GM19043 (cell line): ENCODE measurements around the gene WDR73.

Experiments used
- ATAC-seq: cut with Tn5 transposase; IDR thresholded peaks from one replicate; pipeline ENCODE4 v1.9.1; 2021; ENCODE audit warnings: low read depth; ENCODE audit not compliant: unreplicated experiment

Gene WDR73

GRCh38 chr15:84621358-84621979, 32.6 kb downstream of the WDR73 start:
- ATAC-seq, result no peak

GRCh38 chr15:84620626-84621025, 33.5 kb downstream of the WDR73 start:
- ATAC-seq, result no peak

DNA sequence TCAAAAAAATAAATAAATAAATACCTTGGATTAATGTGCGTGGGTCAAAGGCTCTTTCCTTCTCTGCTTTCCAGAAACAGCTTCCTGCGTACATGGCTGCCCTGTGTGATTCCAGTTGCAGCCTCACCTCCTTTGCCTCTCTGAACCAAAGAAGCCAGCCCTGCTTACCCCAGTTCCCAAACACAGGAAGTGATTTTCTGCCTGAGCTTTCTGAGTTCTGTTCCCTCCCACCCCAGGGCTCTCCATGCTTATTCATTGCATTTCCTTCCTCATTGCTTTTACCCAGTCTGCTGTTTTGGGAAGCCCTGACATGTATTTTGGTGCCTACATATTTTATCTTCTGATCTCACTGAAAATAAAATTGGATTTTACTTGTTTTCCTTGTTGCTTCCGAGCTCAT, 37.8 kb downstream of the WDR73 start:
- no peak for ATAC-seq

DNA sequence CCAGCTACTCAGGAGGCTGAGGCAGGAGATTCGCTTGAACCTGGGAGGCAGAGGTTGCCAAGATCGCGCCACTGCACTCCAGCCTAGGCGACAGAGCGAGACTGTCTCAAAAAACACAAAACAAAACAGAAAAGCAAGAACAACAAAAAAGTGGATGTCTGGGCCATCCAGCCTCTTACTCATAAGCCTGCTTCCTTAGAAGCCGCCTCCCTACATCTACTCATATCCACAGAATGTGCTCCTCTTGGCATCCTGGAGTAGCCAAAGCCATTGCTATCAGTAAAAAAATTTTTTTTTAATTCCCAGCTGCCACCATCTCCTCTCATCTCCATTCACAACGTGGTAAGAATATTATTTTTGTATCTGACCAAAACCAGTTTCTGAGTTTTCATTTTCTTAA, 42.5 kb downstream of the WDR73 start:
- ATAC-seq, result no peak

DNA sequence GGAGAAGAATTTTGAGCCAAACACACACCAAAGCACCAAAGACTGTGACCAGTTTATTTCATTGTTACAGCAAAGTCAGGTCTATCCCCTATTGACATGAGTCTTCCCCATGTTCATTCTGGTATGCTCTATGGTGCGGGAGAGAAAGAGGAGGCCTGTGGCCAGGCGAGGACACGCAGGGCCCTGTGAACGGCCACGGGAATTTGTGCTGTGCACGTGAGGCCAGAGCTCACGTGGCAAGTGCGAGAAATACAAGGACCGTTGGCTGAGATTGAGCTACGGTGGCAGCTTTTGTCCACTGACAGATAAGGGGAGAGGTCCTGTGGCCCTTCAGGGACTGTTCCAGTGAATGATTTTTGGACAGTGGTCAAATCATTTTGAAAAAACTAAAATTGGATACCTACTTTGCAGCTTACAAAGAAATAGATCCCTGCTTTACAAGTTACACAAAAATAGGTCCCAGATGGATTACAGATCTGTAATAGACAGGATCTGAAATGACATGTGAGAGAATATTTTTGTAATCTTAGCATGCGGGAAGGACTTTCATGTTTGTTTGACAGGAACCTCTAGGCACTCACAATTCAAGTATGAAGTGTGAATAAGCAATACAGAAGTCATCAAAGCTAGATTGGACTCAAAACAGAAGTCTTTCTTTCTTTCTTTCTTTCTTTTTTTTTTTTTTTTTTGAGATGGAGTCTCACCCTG, 44.1 kb downstream of the WDR73 start:
- no peak for ATAC-seq

DNA sequence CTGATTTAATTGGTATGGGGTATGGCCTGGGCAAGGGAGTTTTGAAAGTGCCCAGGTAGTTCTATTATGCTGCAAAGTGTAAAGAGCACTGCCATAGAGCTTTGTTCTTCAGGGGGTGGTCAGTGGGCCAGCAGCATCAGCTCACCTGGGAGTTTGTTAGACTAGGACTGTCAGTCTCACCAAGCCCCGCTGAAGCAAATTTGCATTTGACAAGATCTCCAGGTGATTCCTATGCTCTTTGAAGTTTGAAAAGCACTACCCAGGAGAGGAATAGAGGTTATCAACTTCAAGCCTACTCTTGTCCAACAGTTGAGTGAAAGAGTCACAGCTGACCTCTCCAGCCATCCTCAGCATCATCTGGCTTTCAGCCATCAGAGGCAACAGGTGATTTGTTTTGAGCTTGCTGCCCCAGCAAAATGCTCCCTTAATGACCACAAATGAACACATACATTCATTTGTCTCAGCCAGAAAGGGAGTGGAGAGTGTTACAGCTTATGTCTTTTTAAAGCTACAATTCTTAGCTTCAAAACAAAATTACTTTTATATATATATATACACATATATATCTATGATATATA, 45.3 kb downstream of the WDR73 start:
- ATAC-seq, result no peak

GRCh38 chr15:84606653-84607120, 47.4 kb downstream of the WDR73 start:
- no peak for ATAC-seq

- ATAC-seq, result no peak
Measured at GRCh38 chr15:84605554-84605882, 48.6 kb downstream of the WDR73 start.

GRCh38 chr15:84604826-84605553, 49.1 kb downstream of the WDR73 start:
- ATAC-seq, result no peak

DNA sequence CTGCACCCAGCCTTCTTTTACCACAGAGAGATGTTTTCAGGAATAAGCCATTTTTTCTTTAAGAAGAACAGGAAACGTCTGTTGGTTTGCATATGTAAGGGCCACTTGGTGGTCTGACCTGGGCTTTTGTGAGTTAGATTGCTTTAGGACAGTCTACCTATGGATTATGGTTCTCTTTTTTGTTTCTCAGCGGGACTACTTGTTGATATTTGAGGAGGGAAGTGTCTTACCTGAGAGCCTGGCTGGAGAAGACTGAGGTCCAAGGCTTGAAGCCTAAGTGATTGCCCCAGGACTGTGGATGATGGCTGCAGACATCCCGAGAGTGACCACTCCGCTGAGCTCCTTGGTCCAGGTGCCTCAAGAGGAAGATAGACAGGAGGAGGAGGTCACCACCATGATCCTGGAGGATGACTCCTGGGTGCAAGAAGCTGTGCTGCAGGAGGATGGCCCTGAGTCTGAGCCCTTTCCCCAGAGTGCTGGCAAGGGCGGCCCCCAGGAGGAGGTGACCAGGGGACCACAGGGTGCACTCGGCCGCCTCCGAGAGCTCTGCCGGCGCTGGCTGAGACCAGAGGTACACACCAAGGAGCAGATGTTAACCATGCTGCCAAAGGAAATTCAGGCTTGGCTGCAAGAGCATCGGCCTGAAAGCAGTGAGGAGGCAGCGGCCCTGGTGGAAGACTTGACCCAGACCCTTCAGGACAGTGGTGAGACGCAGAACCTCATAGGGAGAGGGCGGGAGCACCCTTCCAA, 50.3 kb downstream of the WDR73 start:
- no peak for ATAC-seq

GRCh38 chr15:84601555-84601838, 52.6 kb downstream of the WDR73 start:
- ATAC-seq, result no peak

DNA sequence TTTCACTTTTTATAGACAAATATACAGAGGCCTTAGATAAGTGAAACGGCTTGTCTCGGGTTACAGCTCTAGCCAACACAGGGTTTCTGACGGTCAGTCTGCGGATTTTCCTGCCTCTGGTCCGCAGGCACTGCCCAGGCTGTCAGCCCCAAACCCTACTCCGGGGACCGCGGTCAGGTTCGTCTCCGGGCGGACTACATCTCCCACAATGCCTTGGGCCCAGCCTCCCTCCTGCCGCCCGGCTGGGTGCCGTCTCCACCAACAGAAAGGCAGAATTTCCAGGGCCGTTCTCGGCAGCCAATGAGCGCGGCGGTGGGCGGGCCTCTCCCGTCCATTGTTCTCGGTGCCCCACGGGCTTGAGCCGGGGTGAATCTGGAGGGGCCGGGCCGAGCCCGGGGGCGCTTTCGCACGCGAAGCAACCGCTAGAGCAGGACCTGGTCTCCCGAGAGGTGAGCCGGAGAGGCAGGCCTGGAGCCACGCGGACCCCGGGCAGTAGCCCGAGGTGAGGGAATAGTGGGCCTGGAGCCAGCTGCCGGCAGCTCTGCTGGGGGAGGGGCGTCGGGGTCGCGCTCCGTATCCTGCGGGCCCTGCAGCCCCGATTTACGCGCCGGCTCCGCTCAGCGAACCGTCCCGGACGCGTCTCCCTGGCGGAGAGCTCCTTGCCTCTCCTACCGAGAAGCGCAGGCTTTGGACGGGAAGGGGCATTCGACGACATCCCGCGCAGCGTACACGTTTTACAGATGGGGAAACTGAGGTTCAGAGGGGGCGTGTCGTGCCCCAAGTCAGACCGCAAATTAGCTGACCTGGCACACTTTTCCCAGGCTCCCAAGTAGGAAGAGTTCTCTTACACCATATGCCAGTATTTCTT, 53.2 kb downstream of the WDR73 start, which contains the start of gene ZSCAN2:
Gene ZSCAN2, plus strand, starts transcription at position 323 of the 868 bp plus-strand sequence. CDS start 2,919 bp downstream, outside the sequence.
- ATAC-seq, result peak; percentile 92

- ATAC-seq, result peak; percentile 4
Measured at GRCh38 chr15:84600331-84600686, 53.8 kb downstream of the WDR73 start.

GRCh38 chr15:84599906-84600305, 54.2 kb downstream of the WDR73 start:
- ATAC-seq, result no peak

DNA sequence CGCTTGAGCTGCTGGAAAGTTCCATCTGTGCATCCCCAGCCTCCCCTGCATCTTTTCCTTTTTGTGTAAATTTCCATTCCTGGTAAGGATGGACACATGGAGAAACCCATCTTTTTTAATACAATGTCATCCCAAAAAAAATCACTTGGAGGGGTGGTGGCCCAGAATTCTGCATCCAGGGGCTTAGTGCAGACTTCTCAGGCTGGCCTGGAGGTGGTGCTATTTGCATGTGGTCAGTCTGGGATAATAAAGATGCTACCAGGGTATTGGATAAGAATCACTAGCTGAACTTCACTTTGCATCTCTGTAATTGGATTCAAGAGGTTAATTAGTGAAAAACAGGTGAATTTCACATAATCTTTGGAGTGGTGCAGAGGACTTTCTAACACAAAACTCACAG, 55.1 kb downstream of the WDR73 start:
- ATAC-seq, result no peak

GRCh38 chr15:84598250-84598649, 55.8 kb downstream of the WDR73 start:
- ATAC-seq, result peak; percentile 51

GRCh38 chr15:84597296-84597695, 56.8 kb downstream of the WDR73 start:
- ATAC-seq, result no peak

DNA sequence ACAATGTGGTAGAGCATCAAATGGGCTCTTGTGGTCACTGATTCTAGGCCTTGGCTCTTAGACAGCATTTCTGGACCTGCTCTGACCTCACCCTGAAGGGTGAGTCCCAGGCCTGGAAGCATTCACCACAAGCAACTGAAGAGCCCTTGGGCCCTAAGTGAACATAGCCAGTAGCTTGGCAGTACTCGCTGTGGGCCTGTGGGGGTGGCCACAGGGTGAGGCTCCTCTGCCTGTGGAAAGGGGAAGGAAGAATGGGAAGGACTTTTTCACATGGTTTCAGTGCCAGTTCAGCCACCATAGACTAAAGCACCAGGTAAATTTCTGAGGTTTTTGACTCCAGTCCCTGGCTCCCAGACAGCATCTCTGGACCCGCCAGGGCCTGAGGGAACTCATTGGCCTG, 58.4 kb downstream of the WDR73 start:
- no peak for ATAC-seq

- no peak for ATAC-seq
Measured at GRCh38 chr15:84594617-84595290, 59.3 kb downstream of the WDR73 start.
